Measurements from ENCODE around the gene ESYT3. TPM values are rescaled to one million over a fixed set of nuclear protein-coding genes. Genes with fewer than 3 reads are reported as not detected.

Gene ESYT3
- total and polyA plus RNA-seq, 2 of the 8 experiments (the other 6 are each of a cell fraction or from before 2014, with no cell fraction given) = 4.4 to 7.3 TPM

DNA sequence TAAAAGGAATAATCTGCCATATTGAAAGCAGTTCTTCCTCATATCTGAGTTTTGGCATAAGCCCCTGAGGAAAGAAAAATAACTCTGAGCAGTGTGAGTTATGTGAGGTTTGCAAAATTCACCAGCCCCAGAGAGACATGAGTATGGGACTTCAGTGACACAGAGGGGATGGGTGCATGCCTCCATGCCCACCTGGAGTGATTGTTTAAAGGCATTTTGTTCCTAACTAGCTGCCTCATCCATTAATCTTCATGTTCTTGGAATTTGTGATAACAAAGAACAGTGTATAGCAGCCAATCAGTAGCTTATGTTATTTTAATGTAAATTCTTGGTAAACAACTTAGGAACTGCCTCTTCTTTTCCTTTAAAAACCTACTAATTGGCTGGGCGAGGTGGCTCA, 11.1 kb upstream of the ESYT3 start (continued):
- TF ChIP-seq, protein P1, sequence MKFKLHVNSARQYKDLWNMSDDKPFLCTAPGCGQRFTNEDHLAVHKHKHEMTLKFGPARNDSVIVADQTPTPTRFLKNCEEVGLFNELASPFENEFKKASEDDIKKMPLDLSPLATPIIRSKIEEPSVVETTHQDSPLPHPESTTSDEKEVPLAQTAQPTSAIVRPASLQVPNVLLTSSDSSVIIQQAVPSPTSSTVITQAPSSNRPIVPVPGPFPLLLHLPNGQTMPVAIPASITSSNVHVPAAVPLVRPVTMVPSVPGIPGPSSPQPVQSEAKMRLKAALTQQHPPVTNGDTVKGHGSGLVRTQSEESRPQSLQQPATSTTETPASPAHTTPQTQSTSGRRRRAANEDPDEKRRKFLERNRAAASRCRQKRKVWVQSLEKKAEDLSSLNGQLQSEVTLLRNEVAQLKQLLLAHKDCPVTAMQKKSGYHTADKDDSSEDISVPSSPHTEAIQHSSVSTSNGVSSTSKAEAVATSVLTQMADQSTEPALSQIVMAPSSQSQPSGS (IDR thresholded peaks at IDR 0.05; ENCODE audit: low read length) = no peak
- no peak for TF ChIP-seq ZNF274 (IDR thresholded peaks at IDR 0.05; ENCODE audit: borderline replicate concordance, extremely low read depth, low read length)
- TF ChIP-seq BCL11A (IDR thresholded peaks at IDR 0.05; ENCODE audit: low read depth in 2 of 2, low read length in 2 of 2) = no peak
- TF ChIP-seq TAF7 (optimal IDR thresholded peaks at IDR 0.05; ENCODE audit: borderline replicate concordance, low read depth, low read length) = no peak
- TF ChIP-seq SIRT6 (IDR thresholded peaks at IDR 0.05; ENCODE audit: low read length) = no peak

Measured in H1 (cell line).